Lung (tissue), 12 donors: Measurements from ENCODE around the gene LEPROT. TPM values are rescaled to one million over a fixed set of nuclear protein-coding genes. Genes with fewer than 3 reads are reported as not detected.

Experiments used
- ATAC-seq: fragments of 200-7000 bp; cut with Tn5 transposase; one replicate; pipeline ENCODE4 v1.9.1; 2020; ENCODE audit warnings: moderate number of reproducible peaks; ENCODE audit not compliant: insufficient read depth, low FRiP score
- DNase-seq, 3 donors: peaks; one replicate each; pipeline ENCODE4 v3.0.0-alpha.2; 2013 to 2017
- H3K27ac ChIP-seq, 2 donors: one replicate each; pipeline ENCODE4 v1.5.1; 2013; ENCODE audit warnings: mild to moderate bottlenecking in 2 of 2, moderate library complexity in 2 of 2, control low read depth in 1 of 2, inconsistent platforms in 1 of 2, low read depth in 1 of 2, low read length in 1 of 2
- H3K27me3 ChIP-seq, 3 donors: one replicate each; pipeline ENCODE4 v1.5.1; 2013; ENCODE audit warnings: low read length in 2 of 3; ENCODE audit not compliant: control insufficient read depth in 3 of 3, insufficient read depth in 3 of 3
- H3K36me3 ChIP-seq, 4 donors: one replicate each; pipeline ENCODE4 v1.5.1; 2013; ENCODE audit warnings: low read length in 4 of 4, mild to moderate bottlenecking in 1 of 4, moderate library complexity in 1 of 4; ENCODE audit not compliant: control insufficient read depth in 4 of 4, insufficient read depth in 4 of 4
- H3K4me1 ChIP-seq, 5 donors: one replicate each; pipeline ENCODE4 v1.5.1; 2013; ENCODE audit warnings: low read length in 5 of 5, mild to moderate bottlenecking in 2 of 5, moderate library complexity in 1 of 5; ENCODE audit not compliant: control insufficient read depth in 5 of 5, insufficient read depth in 5 of 5
- H3K4me3 ChIP-seq: one replicate; pipeline ENCODE4 v1.5.1; 2013; ENCODE audit warnings: mild to moderate bottlenecking, control low read depth, moderate library complexity
- H3K9ac ChIP-seq, 2 donors: one replicate each; pipeline ENCODE4 v1.5.1; 2013; ENCODE audit warnings: low read length in 2 of 2, control low read depth in 1 of 2; ENCODE audit not compliant: insufficient read depth in 1 of 2
- H3K9me3 ChIP-seq, 4 donors: one replicate each; pipeline ENCODE4 v1.5.1; 2013; ENCODE audit warnings: low read length in 3 of 4, mild to moderate bottlenecking in 1 of 4, moderate library complexity in 1 of 4; ENCODE audit not compliant: control insufficient read depth in 4 of 4, insufficient read depth in 3 of 4
- WGBS, 2 donors: extraction: QIAGEN DNeasy Blood & Tissue Kit; methylation state at CpG; one replicate each; pipeline ENCODE4 v1.1.7; 2013; 5-methylcytosine and 5-hydroxymethylcytosine counted together
- polyA plus RNA-seq, 2 donors: library from polyadenylated mRNA; stranded (reverse); fragments of 200-250 nt; gene quantifications; one replicate each; pipeline ENCODE4 v1.2.1, GENCODE V29; 2013
- total RNA-seq, 2 donors: library from RNA; depleted of rRNA in 1 of 2; stranded (reverse); fragments of >200 nt in 1 of 2; gene quantifications; one replicate each; pipeline ENCODE4 v1.2.1, GENCODE V29; 2014 to 2021
- TF ChIP-seq, protein P1 (sequence below): IDR thresholded peaks from 2 replicates; pipeline ENCODE4 v1.5.1; 2012; ENCODE audit warnings: mild to moderate bottlenecking; ENCODE audit errors: control extremely low read depth, extremely low read depth
- donor health status: control.
- donor health status: control.
- donor health status: Bipolar disorder and iron deficiency.
- donor health status: healthy.
- donor health status: DM: yes; HTN: yes; CAD: no.

The LEPROT gene
- total and polyA plus RNA-seq, 4 donors = 43.0 to 88.6 (median 68.5) TPM

DNA sequence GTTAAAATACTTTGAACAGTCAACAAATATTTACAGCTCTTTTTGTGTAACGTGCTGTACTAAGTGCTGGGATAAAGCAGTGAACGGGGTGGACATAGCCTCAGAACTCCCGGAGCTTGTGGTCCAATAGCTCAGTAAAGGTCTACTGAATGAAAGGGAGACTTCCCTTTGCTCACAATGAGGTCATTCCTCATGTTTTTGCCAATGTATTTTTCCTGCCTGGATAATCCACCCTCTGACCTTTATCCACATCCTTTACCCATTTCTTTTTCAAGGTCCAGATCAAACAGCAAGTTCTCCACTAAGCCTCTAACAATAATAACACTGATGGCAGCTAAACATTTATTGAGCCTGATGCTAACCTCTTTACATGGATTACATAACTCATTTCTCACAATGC is 55.9 kb downstream of the LEPROT start:
- H3K4me1 ChIP-seq = peaks cover 0 to 3% (median 0%) of the 10 kb centered on the region in 5 donors
- DNase-seq (no peak), ATAC-seq (no peak)
- no peak overlapping the region for H3K9ac ChIP-seq
- TF ChIP-seq, protein P1, sequence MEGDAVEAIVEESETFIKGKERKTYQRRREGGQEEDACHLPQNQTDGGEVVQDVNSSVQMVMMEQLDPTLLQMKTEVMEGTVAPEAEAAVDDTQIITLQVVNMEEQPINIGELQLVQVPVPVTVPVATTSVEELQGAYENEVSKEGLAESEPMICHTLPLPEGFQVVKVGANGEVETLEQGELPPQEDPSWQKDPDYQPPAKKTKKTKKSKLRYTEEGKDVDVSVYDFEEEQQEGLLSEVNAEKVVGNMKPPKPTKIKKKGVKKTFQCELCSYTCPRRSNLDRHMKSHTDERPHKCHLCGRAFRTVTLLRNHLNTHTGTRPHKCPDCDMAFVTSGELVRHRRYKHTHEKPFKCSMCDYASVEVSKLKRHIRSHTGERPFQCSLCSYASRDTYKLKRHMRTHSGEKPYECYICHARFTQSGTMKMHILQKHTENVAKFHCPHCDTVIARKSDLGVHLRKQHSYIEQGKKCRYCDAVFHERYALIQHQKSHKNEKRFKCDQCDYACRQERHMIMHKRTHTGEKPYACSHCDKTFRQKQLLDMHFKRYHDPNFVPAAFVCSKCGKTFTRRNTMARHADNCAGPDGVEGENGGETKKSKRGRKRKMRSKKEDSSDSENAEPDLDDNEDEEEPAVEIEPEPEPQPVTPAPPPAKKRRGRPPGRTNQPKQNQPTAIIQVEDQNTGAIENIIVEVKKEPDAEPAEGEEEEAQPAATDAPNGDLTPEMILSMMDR = no peak
- 67 to 79% methylated on average over 3 of the region's 3 CpGs for WGBS, 2 donors
- no peak overlapping the region for H3K27ac ChIP-seq
- H3K4me3 ChIP-seq = no peak overlapping the region
- no peaks in the 10 kb centered on the region for H3K9me3 ChIP-seq
- no peaks in the 10 kb centered on the region for H3K36me3 ChIP-seq
- no peaks in the 10 kb centered on the region for H3K27me3 ChIP-seq

DNA sequence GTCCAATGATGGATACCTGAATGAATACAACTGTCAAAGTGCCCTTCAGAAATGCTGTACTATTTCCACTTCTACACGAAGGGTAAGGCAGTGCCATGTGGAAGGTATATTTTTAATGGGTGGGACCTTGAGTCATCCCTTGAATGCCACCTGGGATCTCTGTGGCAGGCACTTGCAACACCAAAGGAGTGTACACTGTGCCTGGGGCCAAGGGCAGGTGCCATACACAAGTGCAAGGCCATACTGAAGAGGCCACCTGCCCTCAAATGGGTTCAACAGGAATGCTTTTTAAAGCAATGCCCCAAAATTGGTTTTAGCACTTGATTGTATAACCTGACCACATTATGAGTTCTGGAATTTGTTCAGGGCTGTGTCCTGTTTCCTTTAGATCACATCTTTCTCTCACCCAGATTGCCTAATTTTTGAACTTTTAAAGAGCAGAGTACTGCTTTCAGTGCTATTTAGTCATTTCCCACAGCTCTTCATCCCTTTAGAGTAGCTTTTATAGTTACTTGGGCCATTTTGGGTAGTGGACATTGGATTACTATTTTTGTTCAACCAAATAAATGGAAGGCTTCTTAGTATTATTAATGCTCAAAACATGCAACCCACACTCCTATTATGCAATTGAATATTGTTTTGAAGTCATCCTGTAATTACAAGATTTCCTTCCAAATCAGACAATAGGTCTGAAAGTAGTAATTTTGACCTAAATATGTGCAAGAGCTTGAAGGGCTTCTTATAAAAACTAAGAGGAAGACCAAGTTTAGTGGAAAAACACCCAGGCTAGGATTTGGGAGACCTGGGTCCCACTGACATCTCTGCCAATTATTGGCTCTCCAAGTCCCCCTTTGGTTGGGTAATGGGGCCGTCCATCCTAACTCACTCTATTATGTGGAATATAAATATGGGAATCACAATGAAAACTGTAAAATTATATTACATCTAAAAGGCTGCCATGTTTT is 57.2 kb downstream of the LEPROT start:
- H3K4me3 ChIP-seq = no peak overlapping the region
- H3K27me3 ChIP-seq = no peaks in the 10 kb centered on the region
- ATAC-seq (no peak), DNase-seq (no peak)
- H3K9me3 ChIP-seq = no peaks in the 10 kb centered on the region
- TF ChIP-seq, protein P1 = no peak
- 88 to 93% methylated on average over 2 of the region's 2 CpGs for WGBS, 2 donors
- H3K27ac ChIP-seq = no peak overlapping the region
- no peaks in the 10 kb centered on the region for H3K36me3 ChIP-seq
- no peaks in the 10 kb centered on the region for H3K4me1 ChIP-seq
- no peak overlapping the region for H3K9ac ChIP-seq

GRCh38 chr1:65478379-65479026 is 58.0 kb downstream of the LEPROT start:
- no peak overlapping the region for H3K27ac ChIP-seq
- no peak overlapping the region for H3K4me3 ChIP-seq
- H3K4me1 ChIP-seq = no peaks in the 10 kb centered on the region
- TF ChIP-seq, protein P1 = no peak
- no peak for ATAC-seq
- H3K9me3 ChIP-seq = no peaks in the 10 kb centered on the region
- 81 to 86% methylated on average over 3 of the region's 3 CpGs for WGBS, 2 donors
- DNase-seq = peak in 2 of 3 donors; percentile 42 to 59
- H3K27me3 ChIP-seq = no peaks in the 10 kb centered on the region
- no peak overlapping the region for H3K9ac ChIP-seq
- H3K36me3 ChIP-seq = no peaks in the 10 kb centered on the region
